Smooth muscle cell (in vitro differentiated cells): ENCODE data around the gene NDUFA12. TPM values are rescaled to one million over a fixed set of nuclear protein-coding genes. Genes with fewer than 3 reads are reported as not detected.
A peak's percentile ranks its signal among the peaks of the same experiment; 100 is the strongest.

Experiments used
- DNase-seq: peaks from one replicate; lab custom pipeline; 2025; ENCODE audit not compliant: unreplicated experiment; lab: John Stamatoyannopoulos, UW
- H2AFZ ChIP-seq: fragments of 200-600 bp; sonication (generic); 2 replicates; pipeline ENCODE4 v1.6.0; 2016; ENCODE audit warnings: antibody characterized with exemption, low read depth, mild to moderate bottlenecking
- H3F3A ChIP-seq: fragments of 200-600 bp; sonication (generic); 2 replicates; pipeline ENCODE4 v1.6.0; 2017; ENCODE audit warnings: antibody characterized with exemption, low read depth
- H3K27ac ChIP-seq: fragments of 200-600 bp; sonication (generic); 2 replicates; pipeline ENCODE4 v1.5.1; 2016; ENCODE audit warnings: low read depth, mild to moderate bottlenecking
- H3K27me3 ChIP-seq: fragments of 200-600 bp; sonication (generic); 2 replicates; pipeline ENCODE4 v1.6.1; 2016; ENCODE audit warnings: low read depth, mild to moderate bottlenecking
- H3K36me3 ChIP-seq: fragments of 200-600 bp; sonication (generic); 2 replicates; pipeline ENCODE4 v1.5.1; 2016; ENCODE audit warnings: low read depth
- H3K4me1 ChIP-seq: fragments of 200-600 bp; sonication (generic); 2 replicates; pipeline ENCODE4 v1.5.1; 2016; ENCODE audit warnings: low read depth
- H3K4me2 ChIP-seq: fragments of 200-600 bp; sonication (generic); 2 replicates; pipeline ENCODE4 v1.6.0; 2016; ENCODE audit warnings: mild to moderate bottlenecking
- H3K4me3 ChIP-seq: fragments of 200-600 bp; sonication (generic); 2 replicates; pipeline ENCODE4 v1.5.1; 2016; ENCODE audit warnings: mild to moderate bottlenecking
- H3K79me2 ChIP-seq: fragments of 200-600 bp; sonication (generic); 2 replicates; pipeline ENCODE4 v1.6.0; 2016; ENCODE audit warnings: low read depth, mild to moderate bottlenecking
- H3K9ac ChIP-seq: fragments of 200-600 bp; sonication (generic); 2 replicates; pipeline ENCODE4 v1.6.0; 2016; ENCODE audit warnings: low read depth
- H3K9me3 ChIP-seq: fragments of 200-600 bp; sonication (generic); replicated peaks from 2 replicates; pipeline ENCODE4 v1.5.1; 2016; ENCODE audit warnings: low read depth
- H4K20me1 ChIP-seq: fragments of 200-600 bp; sonication (generic); 2 replicates; pipeline ENCODE4 v1.6.0; 2016; ENCODE audit warnings: low read depth
- CTCF ChIP-seq: fragments of 200-600 bp; sonication (generic); IDR thresholded peaks from 2 replicates; pipeline ENCODE4 v1.5.1; 2017; ENCODE audit warnings: borderline replicate concordance, mild to moderate bottlenecking, antibody characterized with exemption; ENCODE audit not compliant: insufficient read depth, poor library complexity, severe bottlenecking
- WGBS: methylation state at CpG from one replicate; pipeline ENCODE4 v1.1.7; 2016; ENCODE audit warnings: low lambda C conversion rate; 5-methylcytosine and 5-hydroxymethylcytosine counted together
- polyA plus RNA-seq: library from polyadenylated mRNA; unstranded; fragments of >200 nt; fragmentation: Nextera tagmentation; extraction: Ambion mirVana; gene quantifications from 2 replicates; pipeline ENCODE4 v1.2.1, GENCODE V29; 2016
- total RNA-seq: library from RNA; depleted of rRNA; stranded (reverse); fragments of >200 nt; gene quantifications from 2 replicates; pipeline ENCODE4 v1.2.3, GENCODE V29; 2014

NDUFA12 gene
- total and polyA plus RNA-seq, 2 experiments from 2014 or later, result 236 to 300 TPM

- DNase-seq, result no peak
- 50% methylated on average over 4 of the region's 4 CpGs for WGBS
- H2AFZ ChIP-seq, result no peak overlapping the region
- no peak overlapping the region for H3K4me3 ChIP-seq
- H3F3A ChIP-seq, result peaks cover 4% of the 10 kb centered on the region
- peaks cover 19% of the 10 kb centered on the region for H4K20me1 ChIP-seq
- TF ChIP-seq CTCF, result no peak
- peak overlapping the region; percentile 59 for H3K4me2 ChIP-seq
- H3K4me1 ChIP-seq, result peaks cover 1% of the 10 kb centered on the region
- H3K27me3 ChIP-seq, result no peaks in the 10 kb centered on the region
- no peak overlapping the region for H3K9ac ChIP-seq
- H3K9me3 ChIP-seq, result no peaks in the 10 kb centered on the region
- H3K27ac ChIP-seq, result peak overlapping the region; percentile 54
- H3K36me3 ChIP-seq, result no peaks in the 10 kb centered on the region
- peaks cover 37% of the 10 kb centered on the region for H3K79me2 ChIP-seq
Measured at GRCh38 chr12:94977766-94978468, 25.6 kb downstream of the NDUFA12 start.

GRCh38 chr12:94973221-94973620 is 30.3 kb downstream of the NDUFA12 start:
- no peaks in the 10 kb centered on the region for H3K36me3 ChIP-seq
- peaks cover 5% of the 10 kb centered on the region for H3K4me1 ChIP-seq
- H3K9ac ChIP-seq, result peak overlapping the region; percentile 72
- TF ChIP-seq CTCF, result no peak
- H3K27me3 ChIP-seq, result no peaks in the 10 kb centered on the region
- peak overlapping the region; percentile 55 for H3K4me2 ChIP-seq
- peaks cover 18% of the 10 kb centered on the region for H3F3A ChIP-seq
- WGBS, result 10% methylated on average over 5 of the region's 5 CpGs
- H3K4me3 ChIP-seq, result no peak overlapping the region
- H2AFZ ChIP-seq, result no peak overlapping the region
- DNase-seq, result no peak
- peak overlapping the region; percentile 97 for H3K27ac ChIP-seq
- H3K9me3 ChIP-seq, result no peaks in the 10 kb centered on the region
- peaks cover 22% of the 10 kb centered on the region for H3K79me2 ChIP-seq
- H4K20me1 ChIP-seq, result peaks cover 6% of the 10 kb centered on the region

GRCh38 chr12:94972795-94973194 is 30.7 kb downstream of the NDUFA12 start:
- Histone ChIP-seq H3K4me3 (no peak overlapping the region), H3K4me2 (peak overlapping the region; percentile 51), H3K79me2 (peaks cover 22% of the 10 kb centered on the region), H2AFZ (no peak overlapping the region), H3K36me3 (no peaks in the 10 kb centered on the region), H4K20me1 (peaks cover 2% of the 10 kb centered on the region), H3K4me1 (peaks cover 5% of the 10 kb centered on the region), H3K27ac (peak overlapping the region; percentile 97), H3K9me3 (no peaks in the 10 kb centered on the region), H3F3A (peaks cover 18% of the 10 kb centered on the region), H3K27me3 (no peaks in the 10 kb centered on the region), H3K9ac (peak overlapping the region; percentile 72)
- no peak for DNase-seq
- TF ChIP-seq CTCF, result no peak
- 14% methylated on average over 2 of the region's 2 CpGs for WGBS

- 42% methylated on average over 2 of the region's 2 CpGs for WGBS
Measured at GRCh38 chr12:94971923-94972322, 31.6 kb downstream of the NDUFA12 start.

More at GRCh38 chr12:94971923-94972322, 31.6 kb downstream of the NDUFA12 start:
- no peak overlapping the region for H2AFZ ChIP-seq
- H3K9me3 ChIP-seq, result no peaks in the 10 kb centered on the region
- H3K9ac ChIP-seq, result no peak overlapping the region
- H4K20me1 ChIP-seq, result no peaks in the 10 kb centered on the region
- no peaks in the 10 kb centered on the region for H3K36me3 ChIP-seq
- H3F3A ChIP-seq, result peaks cover 18% of the 10 kb centered on the region
- peak overlapping the region; percentile 97 for H3K27ac ChIP-seq
- H3K4me1 ChIP-seq, result peaks cover 5% of the 10 kb centered on the region
- H3K4me3 ChIP-seq, result no peak overlapping the region
- peaks cover 18% of the 10 kb centered on the region for H3K79me2 ChIP-seq
- peak overlapping the region; percentile 51 for H3K4me2 ChIP-seq
- no peak for TF ChIP-seq CTCF
- H3K27me3 ChIP-seq, result no peaks in the 10 kb centered on the region
- no peak for DNase-seq
